ELR (cell line): ENCODE results near the gene FAM120A.

Source experiments
- DNase-seq: peaks from one replicate; pipeline ENCODE4 v3.0.0-alpha.2; 2015; ENCODE audit warnings: low read depth

The FAM120A gene

GRCh38 chr9:93579711-93580516 is 128.4 kb downstream of the FAM120A start:
- DNase-seq = no peak

- DNase-seq = no peak
Measured at GRCh38 chr9:93580654-93581380, 129.3 kb downstream of the FAM120A start.

GRCh38 chr9:93582115-93582514 is 130.6 kb downstream of the FAM120A start:
- DNase-seq = no peak

- DNase-seq = no peak
Measured at GRCh38 chr9:93582550-93582949, 131.1 kb downstream of the FAM120A start.

- no peak for DNase-seq
Measured at GRCh38 chr9:93585259-93585658, 133.8 kb downstream of the FAM120A start.

- DNase-seq = no peak
Measured at GRCh38 chr9:93585695-93586094, 134.2 kb downstream of the FAM120A start.

GRCh38 chr9:93586290-93587057 is 135.0 kb downstream of the FAM120A start:
- DNase-seq = no peak

GRCh38 chr9:93587284-93587650 is 135.8 kb downstream of the FAM120A start:
- DNase-seq = no peak

- peak; percentile 21 for DNase-seq
Measured at GRCh38 chr9:93587651-93588347, 136.3 kb downstream of the FAM120A start.

- peak; percentile 28 for DNase-seq
Measured at GRCh38 chr9:93588641-93589609, 137.4 kb downstream of the FAM120A start.

GRCh38 chr9:93589688-93590087 is 138.2 kb downstream of the FAM120A start:
- DNase-seq = no peak

- DNase-seq = no peak
Measured at GRCh38 chr9:93590609-93591234, 139.2 kb downstream of the FAM120A start.

GRCh38 chr9:93591301-93592007 is 140.0 kb downstream of the FAM120A start:
- DNase-seq = no peak

GRCh38 chr9:93592008-93592642 is 140.6 kb downstream of the FAM120A start:
- no peak for DNase-seq

- DNase-seq = peak; percentile 19
Measured at GRCh38 chr9:93592643-93593021, 141.1 kb downstream of the FAM120A start.

- DNase-seq = no peak
Measured at GRCh38 chr9:93593144-93593658, 141.7 kb downstream of the FAM120A start.

- DNase-seq = no peak
Measured at GRCh38 chr9:93594041-93594756, 142.7 kb downstream of the FAM120A start.

- no peak for DNase-seq
Measured at GRCh38 chr9:93595461-93595860, 144.0 kb downstream of the FAM120A start.
